GM19025 (cell line): ENCODE results near the gene CDX2.
"Not testable (repeated sequence)": the region's sequence is repeated elsewhere in the genome, so short reads cannot be mapped to it uniquely, and the experiment has no call there.

Source experiments
- ATAC-seq: cut with Tn5 transposase; IDR thresholded peaks from one replicate; pipeline ENCODE4 v1.9.1; 2021; ENCODE audit warnings: mild to moderate bottlenecking, low read depth, moderate library complexity; ENCODE audit not compliant: unreplicated experiment

CDX2 gene

DNA sequence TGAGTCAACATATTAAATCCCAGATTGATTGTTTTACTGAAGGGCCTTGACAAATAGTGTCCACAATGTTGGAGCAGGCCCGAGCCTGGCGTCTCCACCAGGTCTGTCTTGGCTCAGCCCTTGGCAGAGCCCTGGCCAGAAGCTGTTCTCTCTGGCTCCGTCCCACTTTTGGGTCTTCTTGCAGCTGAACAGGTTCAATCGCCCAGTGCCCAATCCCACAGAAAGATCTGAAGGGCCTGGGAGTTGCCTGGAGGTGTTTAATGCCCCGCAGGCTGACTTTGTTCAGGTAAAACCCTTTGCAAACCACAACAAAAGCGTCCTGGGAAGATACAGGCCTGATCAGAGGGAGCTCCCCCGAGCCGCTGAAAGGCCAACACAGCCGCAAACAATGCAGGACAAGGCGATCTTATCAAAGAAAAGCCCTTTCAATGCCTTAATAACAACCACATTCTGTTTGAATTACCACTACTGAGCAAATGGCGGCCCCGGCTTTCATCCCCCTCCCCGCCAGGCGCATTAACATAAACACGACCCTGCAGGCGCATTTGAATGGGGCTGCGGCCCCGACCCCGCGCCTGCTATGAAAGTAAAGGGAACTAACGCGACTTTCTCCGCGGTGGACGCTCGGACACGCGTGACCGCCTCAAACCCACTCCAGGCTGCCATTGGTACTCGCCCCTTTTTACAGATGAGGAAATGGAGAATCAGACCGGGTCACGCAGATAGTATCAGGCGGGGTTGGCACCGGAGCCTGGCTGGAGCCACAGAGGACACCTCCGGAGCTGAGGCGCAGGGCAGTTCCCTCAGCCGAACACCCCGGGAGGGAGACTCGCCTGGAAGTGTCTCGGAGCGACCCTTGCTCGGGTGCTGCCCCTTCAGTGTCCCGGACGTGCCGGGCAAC lies 3.1 kb downstream of the CDX2 start:
- no peak for ATAC-seq

DNA sequence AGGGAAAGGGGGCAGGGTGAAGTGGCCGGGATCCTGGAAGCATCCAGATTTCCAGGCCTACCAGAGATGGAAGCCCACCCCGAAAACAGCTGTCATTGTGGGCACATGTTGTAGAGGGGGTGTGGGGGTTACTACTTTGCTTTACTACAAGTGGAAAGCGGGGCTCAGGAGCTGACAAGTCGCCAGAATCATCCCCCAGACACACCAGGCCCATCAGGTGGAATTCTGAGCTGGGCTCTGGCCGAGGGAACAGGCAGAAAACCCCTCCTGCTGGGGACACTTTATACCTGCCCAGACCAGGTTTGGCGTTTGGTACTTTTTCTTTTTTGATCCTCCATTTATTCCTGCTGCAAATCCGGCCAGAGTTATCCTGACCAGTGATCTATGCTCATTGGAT lies 3.8 kb downstream of the CDX2 start:
- no peak for ATAC-seq

DNA sequence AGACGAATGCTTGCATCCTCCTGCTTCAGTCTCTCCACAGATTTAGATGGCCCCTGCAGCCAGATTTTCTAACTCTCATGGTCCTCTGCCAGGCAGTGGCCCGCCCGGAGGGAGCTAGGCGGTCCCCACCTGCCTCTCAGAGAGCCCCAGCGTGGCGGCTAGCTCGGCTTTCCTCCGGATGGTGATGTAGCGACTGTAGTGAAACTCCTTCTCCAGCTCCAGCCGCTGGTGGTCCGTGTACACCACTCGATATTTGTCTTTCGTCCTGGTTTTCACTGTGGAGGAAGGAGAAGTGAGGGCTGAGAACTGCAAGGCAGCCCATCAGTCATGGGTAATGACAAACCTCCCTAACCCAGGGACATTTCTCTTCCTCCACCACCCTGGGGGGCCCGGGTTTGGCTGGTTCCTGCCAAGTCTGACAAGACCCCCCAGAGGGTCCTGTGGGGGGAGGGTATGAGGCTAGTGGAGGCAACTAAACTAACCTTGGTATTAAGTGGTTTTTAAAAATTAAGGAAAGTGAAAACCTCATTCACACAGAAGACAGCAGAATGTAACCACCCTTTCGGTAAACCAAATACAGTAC lies 4.3 kb downstream of the CDX2 start:
- ATAC-seq, result no peak

DNA sequence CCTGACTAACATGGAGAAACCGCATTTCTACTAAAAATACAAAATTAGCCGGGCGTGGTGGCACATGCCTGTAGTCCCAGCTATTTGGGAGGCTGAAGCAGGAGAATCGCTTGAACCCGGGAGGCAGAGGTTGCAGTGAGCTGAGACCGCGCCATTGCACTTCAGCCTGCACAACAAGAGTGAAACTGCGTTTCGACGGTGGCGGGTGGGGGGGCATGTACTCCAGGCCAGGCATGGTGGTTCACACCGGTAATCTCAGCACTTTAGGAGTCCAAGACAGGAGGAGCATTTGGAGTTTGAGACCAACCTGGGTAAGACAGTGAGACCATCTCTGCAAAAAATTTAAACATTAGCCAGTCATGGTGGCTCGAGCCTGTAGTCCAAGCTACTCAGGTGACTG lies 4.9 kb downstream of the CDX2 start:
- ATAC-seq, result not testable (repeated sequence)

DNA sequence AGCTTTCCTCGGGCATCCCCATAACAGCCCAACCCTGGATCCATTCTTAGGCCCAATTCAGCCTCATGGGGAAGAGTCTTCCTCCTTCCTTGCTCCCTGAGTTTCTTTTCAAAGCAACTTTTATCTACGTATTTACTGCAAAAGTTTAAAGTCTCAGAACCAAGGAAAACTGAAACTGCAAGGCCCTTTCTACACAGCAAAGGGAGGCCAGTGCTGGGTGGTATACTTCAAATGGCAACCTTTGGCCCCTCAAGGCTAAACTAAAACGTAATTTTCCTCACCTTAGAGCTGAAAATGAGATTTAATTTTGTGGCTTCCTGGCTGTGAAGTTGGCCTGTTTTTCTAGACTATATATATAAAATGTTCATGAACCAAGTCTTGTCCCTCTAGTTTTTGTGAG lies 5.6 kb downstream of the CDX2 start:
- no peak for ATAC-seq

DNA sequence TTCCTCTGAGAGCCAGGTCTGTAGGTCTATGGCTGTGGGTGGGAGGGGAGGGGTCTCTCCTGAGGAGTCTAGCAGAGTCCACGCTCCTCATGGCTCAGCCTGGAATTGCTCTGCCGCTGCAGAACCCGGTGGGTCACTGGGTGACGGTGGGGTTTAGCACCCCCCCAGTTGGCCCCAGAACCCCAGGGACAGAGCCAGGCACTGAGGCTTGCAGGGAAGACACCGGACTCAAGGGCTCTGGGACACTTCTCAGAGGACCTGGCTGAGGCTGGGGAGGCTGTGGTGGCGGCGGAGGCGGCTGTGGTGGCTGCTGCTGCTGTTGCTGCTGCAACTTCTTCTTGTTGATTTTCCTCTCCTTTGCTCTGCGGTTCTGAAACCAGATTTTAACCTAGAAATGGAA lies 6.1 kb downstream of the CDX2 start:
- ATAC-seq, result no peak

DNA sequence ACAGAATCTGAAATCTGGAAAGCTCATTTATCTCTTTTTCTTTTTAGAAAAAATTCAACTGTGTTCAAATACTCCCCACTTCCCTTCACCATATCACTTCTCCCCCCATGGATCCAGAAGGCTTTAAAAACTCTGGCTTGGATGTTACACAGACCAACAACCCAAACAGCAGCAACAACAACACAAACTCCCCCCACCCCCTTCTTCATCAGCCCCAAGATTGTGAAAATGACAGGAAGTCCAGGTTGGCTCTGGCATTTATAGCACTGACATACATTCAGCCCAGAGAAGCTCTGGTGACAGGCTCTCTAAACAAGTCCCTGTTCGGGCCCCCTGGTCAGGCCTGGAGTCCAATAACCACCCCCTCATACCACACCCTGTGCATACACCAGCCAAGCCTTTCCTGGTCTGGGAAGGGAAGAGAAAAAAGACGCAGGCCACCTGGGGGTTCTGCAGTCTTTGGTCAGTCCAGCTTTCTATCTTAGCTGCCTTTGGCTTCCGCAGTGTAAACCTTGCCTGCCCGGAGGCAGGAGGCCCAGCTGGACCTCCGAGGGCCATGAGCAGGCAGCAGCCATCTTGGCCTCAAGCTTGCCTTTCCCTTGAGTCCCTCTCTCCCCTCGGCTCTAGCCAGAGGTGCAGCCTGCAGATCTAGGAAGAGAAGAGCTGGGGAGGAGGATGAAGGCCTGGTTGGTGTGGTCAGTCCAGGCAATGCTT lies 6.8 kb downstream of the CDX2 start:
- ATAC-seq, result no peak

DNA sequence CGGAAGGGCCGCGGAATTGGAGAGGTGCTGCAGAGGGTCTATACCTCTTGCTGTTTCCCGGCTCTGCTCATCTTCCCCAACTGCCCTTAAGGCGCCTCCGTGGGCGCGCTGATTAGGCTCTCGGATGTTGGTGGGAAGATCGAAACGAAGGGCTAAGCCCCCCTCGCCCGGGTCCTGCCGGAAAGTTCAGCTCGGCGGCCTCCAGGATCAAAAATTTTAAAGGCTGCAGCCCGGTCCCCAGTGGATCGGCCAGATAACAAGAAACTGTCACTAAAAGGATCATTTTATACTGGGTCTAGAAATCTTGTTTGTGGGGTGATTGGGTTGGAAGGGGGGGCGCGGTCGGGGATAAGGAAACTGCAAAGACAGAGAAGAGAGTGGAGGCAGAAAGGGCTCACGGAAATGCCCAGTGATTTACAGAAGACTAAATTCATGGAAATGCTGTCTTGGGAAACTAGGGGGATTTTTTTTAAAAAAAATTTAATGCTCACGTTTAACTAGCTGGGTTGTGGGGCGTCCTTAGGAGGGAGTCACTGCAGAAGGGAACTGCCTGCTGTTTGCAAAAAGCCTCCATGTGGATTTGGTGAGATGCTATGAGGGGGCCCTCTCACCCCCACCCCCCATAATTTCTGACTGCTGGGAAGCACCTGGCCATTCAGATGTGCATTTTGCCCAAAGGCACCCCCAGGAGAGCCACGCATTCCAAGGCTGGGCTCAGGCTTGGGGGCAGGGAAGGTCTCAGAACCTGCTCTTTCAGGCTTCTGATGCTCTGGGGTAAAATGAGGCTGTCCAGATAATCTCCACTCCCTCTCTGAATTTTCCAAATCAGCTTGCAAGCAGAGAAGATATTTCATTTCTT lies 7.7 kb downstream of the CDX2 start:
- ATAC-seq, result no peak

DNA sequence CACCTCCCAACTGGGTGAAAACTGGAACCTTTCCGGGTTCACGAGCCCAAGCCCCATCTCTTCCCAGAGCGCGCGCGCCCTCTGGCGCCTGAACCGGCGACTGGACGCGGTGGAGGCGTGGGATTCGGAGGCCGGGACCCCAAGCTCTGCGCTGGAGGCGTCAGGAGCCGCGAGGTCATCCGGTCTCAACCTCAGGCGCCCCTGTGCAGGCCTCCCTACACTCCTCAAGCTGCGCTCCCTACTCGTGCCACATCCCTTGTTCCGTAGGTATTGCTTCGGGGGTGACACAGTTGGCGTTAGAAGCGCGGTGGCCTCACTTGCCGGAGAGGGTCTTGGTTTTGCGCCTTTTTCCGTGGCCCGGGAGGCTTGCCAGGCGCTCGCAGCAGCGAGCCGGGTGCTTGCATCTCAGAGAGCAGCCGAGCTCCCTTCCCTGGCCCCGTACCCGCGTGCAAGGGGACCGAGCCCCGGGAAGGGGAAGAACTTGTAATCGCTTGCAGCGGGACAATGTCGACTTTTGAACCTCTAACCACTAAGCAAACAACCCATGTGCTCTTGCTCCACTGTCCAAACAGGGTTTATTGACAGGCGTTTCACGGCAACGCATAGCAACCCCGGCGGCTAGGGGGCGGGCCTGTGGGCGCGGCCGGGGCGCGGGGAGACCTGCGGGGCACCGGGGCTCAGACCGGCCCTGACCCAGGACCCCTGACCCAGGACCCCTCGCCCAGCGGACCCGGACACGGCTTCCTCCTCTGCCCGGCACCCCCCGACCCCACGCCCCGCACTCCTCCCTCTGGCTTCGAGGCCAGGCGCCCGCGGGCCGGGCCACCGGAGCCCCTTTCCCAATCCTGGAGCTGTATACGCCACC lies 8.5 kb downstream of the CDX2 start:
- no peak for ATAC-seq

DNA sequence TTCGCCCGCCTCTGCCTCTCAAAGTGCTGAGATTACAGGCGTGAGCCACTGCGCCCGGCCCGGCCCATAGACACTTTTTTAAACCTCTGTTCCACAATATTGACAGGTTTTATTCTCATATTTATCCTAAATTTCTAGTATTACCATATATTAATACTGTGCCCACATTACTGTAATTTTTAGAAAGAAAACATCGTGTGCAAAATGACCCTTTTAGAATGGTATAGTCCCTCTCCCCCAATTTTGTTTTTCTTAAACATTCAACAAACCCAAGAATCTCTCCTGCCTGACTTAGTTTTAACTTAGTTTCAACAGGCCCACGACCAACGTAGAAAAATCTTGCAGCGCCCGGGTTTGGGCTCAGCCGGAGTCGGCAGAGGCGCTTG lies 9.1 kb downstream of the CDX2 start:
- ATAC-seq, result no peak

DNA sequence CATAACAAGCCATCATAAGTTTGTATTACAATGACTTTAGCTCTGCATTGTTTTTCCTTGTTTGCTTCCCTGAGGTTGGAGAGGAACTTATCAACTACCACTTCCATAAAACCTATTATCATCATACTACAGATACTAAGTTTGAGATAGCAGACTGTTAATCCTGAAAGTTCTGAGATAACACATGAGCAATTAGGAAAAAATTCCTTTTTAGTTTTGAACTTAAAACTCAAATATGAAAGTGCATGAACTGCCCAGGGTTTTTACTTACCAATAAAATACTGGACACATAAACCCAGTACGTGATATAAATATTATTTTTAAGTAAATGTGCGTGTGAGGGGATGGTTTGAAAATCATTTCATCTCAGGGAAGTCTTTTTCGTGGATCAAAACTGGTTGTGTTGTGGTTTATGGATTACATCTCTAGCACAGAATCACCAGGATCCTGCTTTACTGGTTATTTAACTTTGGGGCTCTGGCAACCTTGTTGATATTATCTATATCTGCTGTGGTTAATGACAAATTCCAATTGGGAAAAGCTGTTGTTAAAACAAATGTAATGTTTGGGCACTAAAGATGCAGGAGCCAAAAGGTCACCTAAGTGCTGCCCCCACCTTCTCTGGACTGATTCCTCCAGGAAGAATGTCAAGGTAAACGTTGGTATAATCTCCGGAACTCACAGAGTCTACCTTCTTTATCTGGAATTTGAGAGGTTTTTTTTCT lies 12.4 kb downstream of the CDX2 start:
- no peak for ATAC-seq

DNA sequence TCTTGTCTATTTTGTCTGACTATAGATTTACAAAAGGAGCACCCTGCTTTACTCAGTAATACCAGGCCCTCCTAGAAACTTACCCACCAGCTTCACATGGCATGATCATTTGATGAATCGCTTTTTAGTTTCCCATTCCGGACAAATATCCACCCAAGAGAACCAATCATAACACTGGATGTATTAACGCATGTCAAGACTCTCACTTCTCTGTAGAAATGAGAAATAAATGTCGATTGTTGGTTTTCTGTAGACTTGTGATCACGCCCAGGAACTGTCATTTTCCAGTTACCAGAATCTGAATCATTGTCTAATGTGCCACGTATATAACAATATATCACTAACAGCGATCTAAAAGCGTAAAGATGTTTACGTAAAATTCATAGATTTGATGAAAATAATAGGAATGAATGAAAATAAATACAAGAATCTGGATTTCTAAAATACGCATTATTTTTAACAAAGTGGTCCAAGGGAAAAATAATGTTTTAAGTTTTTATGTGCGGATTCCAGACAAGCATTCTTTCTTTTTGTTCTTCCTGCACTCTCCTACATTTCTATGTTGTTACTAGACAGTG lies 14.0 kb downstream of the CDX2 start:
- ATAC-seq, result no peak

DNA sequence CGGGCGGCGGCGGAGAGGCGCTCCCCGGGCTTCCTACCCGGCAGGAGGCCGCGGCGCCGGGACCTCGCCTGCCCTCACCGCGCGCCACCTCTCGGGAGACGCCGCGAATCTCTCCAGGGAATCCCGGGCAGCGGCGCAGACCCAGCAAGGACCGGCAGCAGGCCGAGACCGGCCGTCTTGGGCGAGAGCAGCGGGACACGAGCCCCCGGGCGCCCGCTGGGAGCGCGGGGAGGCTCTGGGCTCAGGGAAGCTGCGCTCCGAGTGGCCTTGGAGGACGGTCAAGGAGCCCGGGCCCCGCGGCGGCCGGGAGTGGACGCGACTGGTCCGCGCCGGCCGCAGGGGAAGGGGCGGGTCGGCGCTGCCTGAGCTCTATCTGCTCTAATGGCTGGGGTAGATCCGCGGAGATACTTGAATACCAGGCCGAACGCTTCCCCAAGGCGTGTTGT lies 14.7 kb downstream of the CDX2 start:
- no peak for ATAC-seq

DNA sequence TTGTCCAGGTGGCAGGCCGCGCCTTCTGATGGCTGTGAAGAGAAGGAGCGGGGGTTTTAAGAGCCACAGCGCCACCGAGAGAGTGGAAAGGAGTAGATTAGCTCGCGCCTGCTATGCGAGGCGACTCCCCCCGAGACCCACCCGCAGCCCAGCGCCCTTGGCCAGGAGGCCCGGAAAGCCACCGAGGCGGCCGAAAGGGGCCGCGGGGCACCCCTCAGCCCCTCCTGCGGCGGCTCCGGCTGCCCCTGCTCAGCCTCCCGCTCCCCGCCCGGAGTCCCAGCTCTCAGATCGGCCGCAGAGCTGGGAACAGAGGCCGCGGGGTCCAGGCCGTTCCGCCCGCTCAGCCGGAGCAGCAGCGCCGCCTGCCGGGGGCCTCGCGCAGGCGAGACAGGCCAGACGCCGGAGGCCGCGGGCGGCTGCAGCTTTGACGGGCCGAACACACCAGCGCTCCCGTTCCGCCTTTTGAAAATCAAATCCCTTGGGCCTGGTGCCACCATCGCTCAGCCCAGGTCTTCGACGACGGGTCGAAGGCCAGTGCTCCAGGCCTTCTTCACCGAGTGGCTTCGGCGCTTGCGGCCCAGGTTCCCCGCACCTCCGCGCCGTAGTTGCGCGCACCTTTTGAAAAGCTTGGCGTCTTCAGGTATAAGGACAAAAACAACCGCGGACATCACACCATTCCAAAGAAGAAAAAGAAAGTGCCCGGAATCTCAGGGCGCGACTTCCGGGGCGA lies 15.3 kb downstream of the CDX2 start:
- ATAC-seq, result peak; percentile 76

DNA sequence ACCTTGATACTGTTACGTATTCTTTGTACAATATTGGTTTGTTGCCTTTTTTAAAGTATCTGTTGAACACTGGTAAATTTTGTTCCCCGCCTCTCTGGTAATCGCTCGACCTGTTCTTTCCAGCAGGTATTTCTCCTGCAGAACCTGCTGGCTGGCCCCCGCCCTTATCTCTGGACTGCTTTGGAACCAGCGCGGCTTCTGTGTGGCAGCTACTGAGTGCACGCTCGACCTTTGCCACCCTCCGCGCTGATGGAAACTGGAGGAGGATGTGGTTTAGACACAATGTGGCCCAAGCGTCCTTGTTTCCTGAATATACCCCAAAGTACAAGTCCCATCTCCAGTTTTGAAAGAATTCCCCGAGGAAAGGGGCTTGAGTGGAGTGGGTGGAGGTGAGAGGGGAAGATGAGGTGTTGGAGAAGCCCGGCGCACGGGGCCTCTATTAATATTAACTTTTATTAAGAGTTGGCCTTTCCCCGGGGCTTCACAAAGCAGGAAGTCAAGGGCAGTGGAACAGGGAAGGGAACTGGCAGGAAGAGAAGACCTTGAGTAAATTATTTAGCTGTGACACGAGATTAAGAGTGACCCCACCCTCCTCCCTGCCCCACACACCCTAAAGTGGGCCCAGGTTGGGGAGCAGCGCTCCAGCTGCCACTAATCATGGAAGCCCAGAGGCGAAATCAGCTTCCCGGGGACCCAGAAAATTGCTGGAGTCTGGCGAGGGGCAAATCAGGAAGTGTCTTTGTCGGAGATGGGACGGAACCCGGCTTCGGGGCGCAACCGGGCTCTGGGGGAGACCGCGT lies 16.0 kb downstream of the CDX2 start:
- no peak for ATAC-seq

DNA sequence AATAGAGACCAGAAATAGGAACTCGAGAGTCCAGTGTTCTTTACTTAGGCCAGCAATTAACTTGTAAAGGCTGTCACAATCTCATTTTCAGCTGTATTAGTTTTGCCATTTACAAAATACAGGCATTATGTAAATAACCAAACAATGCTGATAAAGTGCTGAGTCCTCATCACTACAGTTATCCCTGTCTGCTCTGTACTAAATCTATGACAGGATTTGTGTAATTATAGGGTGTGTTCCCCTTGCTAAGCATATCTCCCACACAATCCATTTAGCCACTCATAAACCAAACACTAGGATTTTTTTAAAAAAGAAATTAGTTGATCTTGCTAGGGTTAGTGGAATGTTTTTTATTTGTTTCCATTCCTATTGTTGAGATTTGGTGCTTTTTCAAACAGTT lies 26.1 kb downstream of the CDX2 start:
- no peak for ATAC-seq
